GM18951 (cell line): Measurements from ENCODE around the gene TRAPPC12.
"Not testable (repeated sequence)": the region's sequence is repeated elsewhere in the genome, so short reads cannot be mapped to it uniquely, and the experiment has no call there.

Experiments
- POLR2A ChIP-seq: IDR thresholded peaks from 4 replicates; pipeline ENCODE4 v1.6.1; 2011; ENCODE audit warnings: mild to moderate bottlenecking; ENCODE audit not compliant: insufficient read length, insufficient read depth; ENCODE audit errors: extremely low read depth
- in situ Hi-C: fragments of 300-500 bp; cut with MboI; formaldehyde crosslinking; loops from one replicate; pipeline ENCODE4 v1.12.0; 2022; ENCODE audit warnings: low sequenced_read_pairs, mixed read lengths, inconsistent platforms; ENCODE audit not compliant: unreplicated experiment

The TRAPPC12 gene

GRCh38 chr2:3513026-3513810 is 133.7 kb downstream of the TRAPPC12 start:
- in situ Hi-C loops = no loop called here
- TF ChIP-seq POLR2A = no peak

DNA sequence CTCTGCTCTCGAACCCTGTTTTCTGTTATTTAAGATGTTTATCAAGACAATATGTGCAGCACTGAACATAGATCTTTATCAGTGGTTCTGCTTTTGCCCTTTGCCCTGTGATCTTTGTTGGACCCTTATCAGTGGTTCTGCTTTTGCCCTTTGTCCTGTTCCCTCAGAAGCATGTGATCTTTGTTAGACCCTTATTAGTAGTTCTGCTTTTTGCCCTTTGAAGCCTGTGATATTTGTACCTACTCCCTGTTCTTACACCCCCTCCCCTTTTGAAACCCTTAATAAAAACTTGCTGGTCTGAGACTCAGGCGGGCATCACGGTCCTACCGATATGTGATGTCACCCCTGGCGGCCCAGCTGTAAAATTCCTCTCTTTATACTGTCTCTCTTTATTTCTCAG is 135.9 kb downstream of the TRAPPC12 start:
- in situ Hi-C loops = not testable (repeated sequence)

GRCh38 chr2:3516831-3517230 is 137.3 kb downstream of the TRAPPC12 start:
- in situ Hi-C loops = no loop called here
- no peak for TF ChIP-seq POLR2A

GRCh38 chr2:3517948-3518495 is 138.5 kb downstream of the TRAPPC12 start:
- no peak for TF ChIP-seq POLR2A
- in situ Hi-C loops = no loop called here

- in situ Hi-C loops = no loop called here
- TF ChIP-seq POLR2A = peak; percentile 96
Measured at GRCh38 chr2:3518496-3519254, 139.2 kb downstream of the TRAPPC12 start.

- in situ Hi-C loops = no loop called here
- TF ChIP-seq POLR2A = peak; percentile 87
Measured at GRCh38 chr2:3519255-3520205, 140.0 kb downstream of the TRAPPC12 start, which contains the start of gene ADI1. Gene ADI1 (minus strand): TSS chr2:3519531. CDS start chr2:3519487, 44 bp downstream.

GRCh38 chr2:3520591-3520990 is 141.1 kb downstream of the TRAPPC12 start:
- no peak for TF ChIP-seq POLR2A
- in situ Hi-C loops = no loop called here

DNA sequence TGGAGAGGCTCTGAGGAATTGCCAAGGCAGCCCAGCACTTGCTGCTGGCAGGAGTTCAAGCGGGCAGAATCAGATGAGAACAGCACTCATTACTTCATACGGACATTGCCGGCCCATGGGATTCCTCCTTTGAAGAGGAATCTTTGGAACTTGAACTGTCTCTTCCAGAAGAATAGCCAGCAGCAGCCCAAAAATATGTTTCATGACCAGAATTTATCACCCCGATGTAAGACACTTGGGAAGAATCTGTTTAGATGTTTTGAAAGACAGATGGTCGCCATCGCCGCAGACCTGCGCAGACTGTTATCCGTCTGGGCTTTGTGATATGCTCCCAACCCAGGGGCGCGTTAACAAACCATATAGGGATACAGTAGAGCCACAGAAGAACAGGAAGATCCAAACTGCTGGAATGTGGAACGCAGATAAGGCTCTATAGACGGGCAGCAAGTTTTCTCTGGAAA is 143.5 kb downstream of the TRAPPC12 start:
- in situ Hi-C loops = no loop called here
- TF ChIP-seq POLR2A = no peak

DNA sequence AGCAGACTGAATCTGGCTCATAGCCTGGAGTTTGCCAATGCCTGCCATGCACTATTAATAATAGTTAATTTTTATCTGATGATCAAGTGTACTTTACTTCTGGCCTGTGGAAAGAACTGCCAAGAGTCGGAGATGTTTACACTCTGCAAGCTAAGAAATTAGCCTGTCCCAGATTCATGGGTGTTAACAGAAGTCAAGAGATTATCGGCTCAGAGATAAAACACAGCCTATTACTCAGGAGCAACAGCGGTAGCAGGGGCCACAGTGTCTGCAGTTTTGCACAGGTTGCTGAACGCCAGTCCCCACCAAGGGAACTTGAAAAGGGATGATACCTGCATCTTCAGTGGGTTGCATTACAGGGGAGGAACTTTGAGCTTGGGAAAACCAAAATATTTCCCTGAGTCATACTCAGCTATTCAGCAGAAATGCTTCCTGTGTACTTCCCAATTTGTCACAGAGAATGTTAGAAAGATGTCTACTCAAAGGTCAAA is 144.1 kb downstream of the TRAPPC12 start:
- in situ Hi-C loops = no loop called here
- TF ChIP-seq POLR2A = no peak

- in situ Hi-C loops = no loop called here
- TF ChIP-seq POLR2A = no peak
Measured at GRCh38 chr2:3526871-3527270, 147.4 kb downstream of the TRAPPC12 start.

DNA sequence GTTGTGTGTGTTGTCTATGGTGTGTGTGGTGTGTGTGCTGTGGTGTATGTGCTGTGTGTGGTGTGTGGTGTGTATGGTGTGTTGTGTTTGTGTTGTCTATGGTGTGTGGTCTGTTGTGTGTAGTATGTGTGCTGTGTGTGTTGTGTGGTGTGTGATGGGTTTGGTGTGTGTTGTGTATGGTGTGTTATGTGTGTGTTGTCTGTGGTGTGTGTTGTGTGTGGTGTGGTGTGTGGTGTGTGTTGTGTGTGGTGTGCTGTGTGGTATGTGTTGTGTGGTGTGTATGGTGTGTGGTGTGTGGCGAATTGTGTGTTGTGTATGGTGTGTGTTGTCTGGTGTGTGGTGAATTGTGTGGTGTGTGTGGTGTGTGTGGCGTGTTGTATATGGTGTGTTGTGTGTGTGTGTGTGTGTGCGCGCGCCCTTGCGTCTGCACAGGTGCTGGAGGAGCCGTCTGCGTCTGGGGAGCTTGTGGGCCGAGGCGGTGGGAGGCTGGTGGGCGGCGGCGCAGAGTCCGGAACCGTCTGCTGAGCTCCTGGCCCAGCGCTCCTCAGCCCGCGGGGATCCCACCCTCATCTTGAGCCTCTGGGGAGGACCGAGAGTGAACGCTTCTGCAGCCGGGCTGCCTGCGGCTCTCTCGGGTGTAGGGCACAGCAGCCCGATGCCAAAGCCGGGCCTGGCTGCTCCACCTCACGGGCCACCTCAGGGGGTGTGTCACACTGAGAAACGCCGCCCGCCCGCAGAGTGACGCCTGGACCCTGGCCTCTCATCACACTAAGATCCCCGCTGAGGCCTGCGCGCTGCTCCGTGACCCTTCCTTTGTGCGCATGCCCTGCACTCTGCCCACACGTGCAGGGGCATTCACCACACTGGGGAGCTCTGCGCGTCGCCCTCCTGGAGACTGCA is 148.6 kb downstream of the TRAPPC12 start:
- in situ Hi-C loops = no loop called here
- no peak for TF ChIP-seq POLR2A
